GM06990 (cell line): ENCODE data around the gene GRM8.

Experiments
- DNase-seq: peaks from one replicate; pipeline ENCODE4 v3.0.0-alpha.2; 2011; ENCODE audit not compliant: insufficient read length; ENCODE audit errors: extremely low read depth
- H3K27me3 ChIP-seq: replicated peaks from 2 replicates; pipeline ENCODE4 v1.6.0; 2011; ENCODE audit warnings: low read length; ENCODE audit not compliant: control insufficient read depth, insufficient read depth
- H3K36me3 ChIP-seq: 2 replicates; pipeline ENCODE4 v1.5.1; 2011; ENCODE audit warnings: low read length; ENCODE audit not compliant: control insufficient read depth, insufficient read depth
- H3K4me3 ChIP-seq: replicated peaks from 2 replicates; pipeline ENCODE4 v1.5.1; 2011; ENCODE audit warnings: low read depth, mild to moderate bottlenecking, control low read depth, low read length
- TF ChIP-seq, protein P1 (sequence below): IDR thresholded peaks from 2 replicates; pipeline ENCODE4 v1.5.1; 2011; ENCODE audit warnings: low read length, control low read depth, mild to moderate bottlenecking, inconsistent platforms; ENCODE audit not compliant: insufficient read depth, poor library complexity, severe bottlenecking

The GRM8 gene

DNA sequence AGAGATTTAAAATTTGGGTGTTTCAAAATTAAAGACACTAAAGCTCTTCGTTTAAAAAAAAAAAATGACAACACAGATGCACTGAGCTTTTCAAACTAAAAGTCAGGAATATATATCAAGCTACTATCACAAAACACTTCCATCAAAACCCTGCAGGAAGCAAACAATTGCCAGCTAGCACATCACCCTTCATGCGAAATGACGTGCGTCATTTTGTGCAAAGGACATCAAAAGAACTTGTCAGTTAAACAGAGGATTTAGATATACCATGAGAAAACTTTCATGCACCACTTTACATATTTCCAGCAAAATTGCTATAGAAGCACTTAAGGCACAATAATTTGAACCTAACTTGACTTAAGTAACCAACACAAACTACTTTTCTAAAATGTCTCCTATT, 264.7 kb downstream of the GRM8 start:
- TF ChIP-seq, protein P1, sequence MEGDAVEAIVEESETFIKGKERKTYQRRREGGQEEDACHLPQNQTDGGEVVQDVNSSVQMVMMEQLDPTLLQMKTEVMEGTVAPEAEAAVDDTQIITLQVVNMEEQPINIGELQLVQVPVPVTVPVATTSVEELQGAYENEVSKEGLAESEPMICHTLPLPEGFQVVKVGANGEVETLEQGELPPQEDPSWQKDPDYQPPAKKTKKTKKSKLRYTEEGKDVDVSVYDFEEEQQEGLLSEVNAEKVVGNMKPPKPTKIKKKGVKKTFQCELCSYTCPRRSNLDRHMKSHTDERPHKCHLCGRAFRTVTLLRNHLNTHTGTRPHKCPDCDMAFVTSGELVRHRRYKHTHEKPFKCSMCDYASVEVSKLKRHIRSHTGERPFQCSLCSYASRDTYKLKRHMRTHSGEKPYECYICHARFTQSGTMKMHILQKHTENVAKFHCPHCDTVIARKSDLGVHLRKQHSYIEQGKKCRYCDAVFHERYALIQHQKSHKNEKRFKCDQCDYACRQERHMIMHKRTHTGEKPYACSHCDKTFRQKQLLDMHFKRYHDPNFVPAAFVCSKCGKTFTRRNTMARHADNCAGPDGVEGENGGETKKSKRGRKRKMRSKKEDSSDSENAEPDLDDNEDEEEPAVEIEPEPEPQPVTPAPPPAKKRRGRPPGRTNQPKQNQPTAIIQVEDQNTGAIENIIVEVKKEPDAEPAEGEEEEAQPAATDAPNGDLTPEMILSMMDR: no peak
- no peak overlapping the region for H3K4me3 ChIP-seq
- H3K36me3 ChIP-seq: no peaks in the 10 kb centered on the region
- H3K27me3 ChIP-seq: no peaks in the 10 kb centered on the region
- DNase-seq: no peak

DNA sequence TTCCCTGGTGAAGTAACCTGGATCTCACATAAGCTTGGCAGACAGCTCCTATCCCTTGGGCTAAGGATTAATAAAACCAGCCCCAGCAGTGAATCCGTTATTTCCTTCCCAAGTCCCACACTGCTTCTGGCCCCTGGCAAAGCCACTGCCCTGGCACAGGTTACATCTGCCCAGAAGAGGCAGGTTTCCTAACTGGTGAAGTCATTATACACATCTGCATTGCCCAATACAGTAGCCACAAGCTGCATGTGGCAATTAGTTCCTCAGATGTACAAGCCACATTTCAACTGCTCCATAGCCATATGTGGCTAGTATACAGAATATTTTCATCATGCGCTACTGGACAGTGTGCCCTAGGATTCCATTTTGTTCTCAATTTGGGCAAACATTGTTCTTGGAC, 273.0 kb downstream of the GRM8 start:
- Histone ChIP-seq H3K36me3 (no peaks in the 10 kb centered on the region), H3K4me3 (no peak overlapping the region), H3K27me3 (no peaks in the 10 kb centered on the region)
- TF ChIP-seq, protein P1: no peak
- DNase-seq: no peak

DNA sequence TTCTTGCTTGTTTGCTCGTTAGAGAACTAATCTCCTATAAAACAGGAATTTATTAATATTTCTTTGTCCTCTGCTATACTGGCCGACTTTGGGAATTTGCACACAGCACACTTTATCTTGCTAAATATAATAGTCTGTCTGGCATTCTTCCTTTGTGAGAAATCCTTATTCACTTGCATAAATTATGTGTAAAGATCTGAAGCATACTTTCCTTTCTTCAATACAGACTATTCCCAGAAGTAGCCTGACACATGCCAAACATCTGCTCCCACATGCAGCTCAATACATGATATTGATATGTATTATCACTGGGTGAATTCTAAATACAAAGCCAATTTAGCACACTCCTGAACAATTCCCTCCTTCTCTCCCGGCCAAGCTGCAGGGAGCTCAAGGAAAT, 273.9 kb downstream of the GRM8 start:
- Histone ChIP-seq H3K4me3 (no peak overlapping the region), H3K36me3 (no peaks in the 10 kb centered on the region), H3K27me3 (no peaks in the 10 kb centered on the region)
- TF ChIP-seq, protein P1: no peak
- no peak for DNase-seq

DNA sequence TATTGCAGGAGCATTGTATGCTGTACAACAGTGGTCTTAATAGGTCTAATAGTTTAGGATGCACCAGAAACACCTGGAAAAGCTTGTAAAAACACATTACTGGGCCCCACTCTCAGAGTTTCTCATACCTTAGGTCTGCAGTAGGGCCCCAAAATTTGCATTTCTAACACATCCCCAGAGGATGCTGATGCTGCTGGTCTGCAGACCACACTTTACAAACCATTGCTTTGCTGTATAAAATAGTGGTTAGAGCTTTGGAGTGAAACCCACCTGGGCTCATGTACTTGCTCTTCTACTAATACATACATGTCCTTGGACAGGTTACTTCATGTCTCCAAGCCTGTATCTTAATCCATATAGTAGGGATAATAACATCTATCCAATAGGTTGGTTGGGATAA, 279.7 kb downstream of the GRM8 start:
- TF ChIP-seq, protein P1: no peak
- DNase-seq: no peak
- Histone ChIP-seq H3K4me3 (no peak overlapping the region), H3K27me3 (no peaks in the 10 kb centered on the region), H3K36me3 (no peaks in the 10 kb centered on the region)

DNA sequence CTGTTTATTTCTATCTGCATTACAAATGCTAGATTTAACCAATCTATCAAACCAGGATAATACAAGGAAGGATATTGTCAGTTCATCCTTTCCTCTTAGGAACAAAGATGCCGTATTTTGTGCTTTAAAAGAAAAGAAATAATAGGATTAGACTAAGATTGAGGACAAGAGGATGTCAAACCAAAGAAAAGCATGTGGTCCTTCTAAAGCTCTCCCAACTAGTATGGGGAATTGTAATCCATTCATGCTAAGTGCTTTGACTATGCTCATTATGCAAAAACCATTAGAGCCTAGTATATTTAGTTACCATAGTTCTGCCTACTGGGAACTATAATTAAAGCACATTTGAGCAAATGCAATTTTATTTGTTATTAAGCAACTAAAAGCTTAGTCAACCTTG, 280.2 kb downstream of the GRM8 start:
- TF ChIP-seq, protein P1: no peak
- H3K36me3 ChIP-seq: no peaks in the 10 kb centered on the region
- no peak overlapping the region for H3K4me3 ChIP-seq
- H3K27me3 ChIP-seq: no peaks in the 10 kb centered on the region
- DNase-seq: no peak

DNA sequence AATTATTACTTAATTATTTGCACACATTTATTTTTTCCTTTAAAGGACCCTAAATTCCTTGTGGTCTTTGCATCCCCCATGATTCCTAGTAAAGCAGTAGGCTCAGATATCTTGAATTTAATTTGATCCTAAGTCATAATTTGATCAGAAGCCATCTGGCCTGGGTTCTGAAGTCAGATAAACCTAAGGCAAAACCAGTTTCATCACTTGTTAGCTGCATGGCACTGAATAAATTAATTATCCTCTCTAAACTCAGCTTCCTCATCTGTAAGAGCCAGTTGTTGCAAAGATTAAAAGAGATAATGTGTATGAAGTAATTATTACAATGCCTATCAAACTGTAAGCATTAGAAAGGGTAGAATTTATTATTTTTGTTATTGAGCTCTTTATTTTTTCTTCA, 293.1 kb downstream of the GRM8 start:
- Histone ChIP-seq H3K4me3 (no peak overlapping the region), H3K27me3 (no peaks in the 10 kb centered on the region), H3K36me3 (no peaks in the 10 kb centered on the region)
- no peak for DNase-seq
- TF ChIP-seq, protein P1: no peak
